ENCODE results near the gene MAGEA4. TPM values are rescaled to one million over a fixed set of nuclear protein-coding genes. Genes with fewer than 3 reads are reported as not detected.

The MAGEA4 gene
- 0.59 and 0.60 TPM in 2 replicates for total RNA-seq (2014; rRNA removed; shearing (Covaris generic))

- no peak for DNase-seq (ENCODE audit: low read depth)
Measured at GRCh38 chrX:151912780-151913179, at the start of gene MAGEA4. Gene MAGEA4 (plus strand): TSS chrX:151912889. CDS start chrX:151923665, 10,776 bp downstream.

GRCh38 chrX:151870602-151871001 is 42.1 kb upstream of the MAGEA4 start:
- DNase-seq (ENCODE audit: low read depth) = peak; percentile 77

- peak; percentile 85 for DNase-seq (ENCODE audit: low read depth)
Measured at GRCh38 chrX:151871244-151871643, 41.4 kb upstream of the MAGEA4 start.

- DNase-seq (ENCODE audit: low read depth) = peak; percentile 9
Measured at GRCh38 chrX:151873096-151873495, 39.6 kb upstream of the MAGEA4 start.

- no peak for DNase-seq (ENCODE audit: low read depth)
Measured at GRCh38 chrX:151875270-151876026, 37.2 kb upstream of the MAGEA4 start.

- peak; percentile 6 for DNase-seq (ENCODE audit: low read depth)
Measured at GRCh38 chrX:151878574-151878973, 34.1 kb upstream of the MAGEA4 start.

- DNase-seq (ENCODE audit: low read depth) = no peak
Measured at GRCh38 chrX:151879856-151880255, 32.8 kb upstream of the MAGEA4 start.

GRCh38 chrX:151880895-151881294 is 31.8 kb upstream of the MAGEA4 start:
- DNase-seq (ENCODE audit: low read depth) = no peak

- no peak for DNase-seq (ENCODE audit: low read depth)
Measured at GRCh38 chrX:151889421-151889820, 23.3 kb upstream of the MAGEA4 start.

- peak; percentile 29 for DNase-seq (ENCODE audit: low read depth)
Measured at GRCh38 chrX:151896734-151897474, 15.8 kb upstream of the MAGEA4 start.

- peak; percentile 34 for DNase-seq (ENCODE audit: low read depth)
Measured at GRCh38 chrX:151899622-151900021, 13.1 kb upstream of the MAGEA4 start.

GRCh38 chrX:151901826-151902225 is 10.9 kb upstream of the MAGEA4 start:
- DNase-seq (ENCODE audit: low read depth) = peak; percentile 21

- DNase-seq (ENCODE audit: low read depth) = peak; percentile 88
Measured at GRCh38 chrX:151902813-151903591, 9.7 kb upstream of the MAGEA4 start.

GRCh38 chrX:151904989-151905388 is 7.7 kb upstream of the MAGEA4 start:
- DNase-seq (ENCODE audit: low read depth) = no peak

- DNase-seq (ENCODE audit: low read depth) = no peak
Measured at GRCh38 chrX:151912221-151912620, 468 bp upstream of the MAGEA4 start.

GRCh38 chrX:151918736-151919135 is 6.0 kb downstream of the MAGEA4 start:
- DNase-seq (ENCODE audit: low read depth) = peak; percentile 3

GRCh38 chrX:151919610-151920009 is 6.9 kb downstream of the MAGEA4 start:
- no peak for DNase-seq (ENCODE audit: low read depth)

- no peak for DNase-seq (ENCODE audit: low read depth)
Measured at GRCh38 chrX:151920101-151920500, 7.4 kb downstream of the MAGEA4 start.

GRCh38 chrX:151920530-151920929 is 7.8 kb downstream of the MAGEA4 start:
- DNase-seq (ENCODE audit: low read depth) = no peak

- no peak for DNase-seq (ENCODE audit: low read depth)
Measured at GRCh38 chrX:151921292-151921691, 8.6 kb downstream of the MAGEA4 start.

GRCh38 chrX:151921866-151922265 is 9.2 kb downstream of the MAGEA4 start:
- DNase-seq (ENCODE audit: low read depth) = no peak

GRCh38 chrX:151922692-151923091 is 10.0 kb downstream of the MAGEA4 start:
- DNase-seq (ENCODE audit: low read depth) = no peak
